GM12872 (cell line): Measurements from ENCODE around the gene KRTAP4-8.

Experiments
- CTCF ChIP-seq: IDR thresholded peaks from 3 replicates; pipeline ENCODE4 v1.5.1; 2011; ENCODE audit warnings: low read depth, mild to moderate bottlenecking, low read length, moderate library complexity; ENCODE audit not compliant: insufficient read depth

KRTAP4-8 gene

GRCh38 chr17:41098042-41098441, at the start of gene KRTAP4-8:
TSS of gene KRTAP4-8 (minus strand) at chr17:41098142. CDS start at chr17:41098084, 58 bp downstream.
- no peak for TF ChIP-seq CTCF

- no peak for TF ChIP-seq CTCF
Measured at GRCh38 chr17:41145261-41145660, 47.3 kb upstream of the KRTAP4-8 start.

GRCh38 chr17:41144846-41145245, 46.9 kb upstream of the KRTAP4-8 start:
- TF ChIP-seq CTCF: no peak

- TF ChIP-seq CTCF: no peak
Measured at GRCh38 chr17:41141361-41141760, 43.4 kb upstream of the KRTAP4-8 start.

- no peak for TF ChIP-seq CTCF
Measured at GRCh38 chr17:41140360-41141131, 42.6 kb upstream of the KRTAP4-8 start, which contains the start of gene KRTAP4-6. TSS of gene KRTAP4-6 (minus strand) at chr17:41140544. CDS start at chr17:41140487, 57 bp downstream.

GRCh38 chr17:41133880-41134735, 36.2 kb upstream of the KRTAP4-8 start:
- no peak for TF ChIP-seq CTCF

GRCh38 chr17:41131979-41132378, 34.0 kb upstream of the KRTAP4-8 start:
- TF ChIP-seq CTCF: no peak
